ENCODE results near the gene CALY.

CALY gene

DNA sequence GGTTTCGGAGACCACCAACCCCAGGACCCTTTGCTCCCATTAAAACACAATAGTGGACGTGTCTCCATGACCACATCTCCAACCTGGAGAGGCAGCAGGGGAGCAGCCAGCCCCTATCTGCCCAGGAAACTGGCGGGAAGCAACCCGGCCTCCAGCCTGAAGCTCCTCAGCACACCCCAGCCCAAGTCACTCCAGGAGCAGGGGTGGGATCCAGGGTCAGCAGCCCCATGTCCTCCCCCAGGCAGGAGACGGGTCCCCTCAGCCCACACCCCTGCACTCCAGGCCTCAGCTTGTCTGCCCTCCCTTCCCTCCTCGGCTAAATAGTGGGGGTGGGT lies 60.6 kb downstream of the CALY start:
- Histone ChIP-seq H3K79me2 (ENCODE audit: insufficient read depth, low read length) (no peaks in the 10 kb centered on the region), H3F3A (ENCODE audit: low read depth) (no peaks in the 10 kb centered on the region), H3K27me3 (ENCODE audit: insufficient read depth, low read length, poor library complexity, severe bottlenecking) (no peaks in the 10 kb centered on the region), H3K4me3 (ENCODE audit: low read length, poor library complexity, severe bottlenecking) (no peak overlapping the region), H3K9me2 (replicated peaks; ENCODE audit: low read depth, low read length) (no peaks in the 10 kb centered on the region), H3K9me3 (ENCODE audit: insufficient read depth, low read depth, low read length) (no peaks in the 10 kb centered on the region), H3K4me2 (ENCODE audit: low read depth, low read length, poor library complexity, severe bottlenecking) (no peak overlapping the region), H3K36me3 (ENCODE audit: insufficient read depth, low read length) (no peaks in the 10 kb centered on the region; the same call in 1 of the 2 replicates), H4K20me1 (ENCODE audit: insufficient read depth, low read length, poor library complexity, severe bottlenecking) (no peaks in the 10 kb centered on the region), H3K4me1 (ENCODE audit: insufficient read depth, low read length, poor library complexity, severe bottlenecking) (peaks cover 55% of the 10 kb centered on the region), H3K9ac (ENCODE audit: low read depth, low read length, poor library complexity, severe bottlenecking) (peak overlapping the region; percentile 62), H2AFZ (ENCODE audit: low read length) (no peak overlapping the region)
- TF ChIP-seq, protein P1, sequence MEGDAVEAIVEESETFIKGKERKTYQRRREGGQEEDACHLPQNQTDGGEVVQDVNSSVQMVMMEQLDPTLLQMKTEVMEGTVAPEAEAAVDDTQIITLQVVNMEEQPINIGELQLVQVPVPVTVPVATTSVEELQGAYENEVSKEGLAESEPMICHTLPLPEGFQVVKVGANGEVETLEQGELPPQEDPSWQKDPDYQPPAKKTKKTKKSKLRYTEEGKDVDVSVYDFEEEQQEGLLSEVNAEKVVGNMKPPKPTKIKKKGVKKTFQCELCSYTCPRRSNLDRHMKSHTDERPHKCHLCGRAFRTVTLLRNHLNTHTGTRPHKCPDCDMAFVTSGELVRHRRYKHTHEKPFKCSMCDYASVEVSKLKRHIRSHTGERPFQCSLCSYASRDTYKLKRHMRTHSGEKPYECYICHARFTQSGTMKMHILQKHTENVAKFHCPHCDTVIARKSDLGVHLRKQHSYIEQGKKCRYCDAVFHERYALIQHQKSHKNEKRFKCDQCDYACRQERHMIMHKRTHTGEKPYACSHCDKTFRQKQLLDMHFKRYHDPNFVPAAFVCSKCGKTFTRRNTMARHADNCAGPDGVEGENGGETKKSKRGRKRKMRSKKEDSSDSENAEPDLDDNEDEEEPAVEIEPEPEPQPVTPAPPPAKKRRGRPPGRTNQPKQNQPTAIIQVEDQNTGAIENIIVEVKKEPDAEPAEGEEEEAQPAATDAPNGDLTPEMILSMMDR (conservative IDR thresholded peaks at IDR 0.05; ENCODE audit: low read length), result no peak
- TF ChIP-seq EZH2phosphoT487 (IDR thresholded peaks at IDR 0.05; ENCODE audit: borderline replicate concordance), result no peak

DNA sequence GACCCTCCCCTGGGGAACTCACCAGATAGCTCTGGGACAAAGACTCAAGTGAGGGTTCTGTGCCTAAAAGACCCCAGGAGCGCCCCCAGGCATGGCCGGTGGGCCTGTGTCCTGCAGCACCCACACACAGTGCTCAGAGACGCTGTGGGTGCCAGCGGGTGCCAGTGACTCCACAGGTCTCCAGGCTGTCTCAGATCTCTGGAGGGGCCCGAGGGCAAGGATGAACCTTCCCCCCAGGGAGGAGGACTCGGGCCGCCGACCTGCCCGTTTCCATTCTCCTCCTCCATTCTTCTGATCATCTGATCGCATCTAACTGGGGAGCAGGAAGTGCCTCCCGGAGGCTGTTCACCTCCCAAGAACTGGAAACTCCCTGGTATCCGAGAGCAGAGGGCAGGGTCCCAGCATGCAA lies 61.0 kb downstream of the CALY start:
- Histone ChIP-seq H3F3A (ENCODE audit: low read depth) (no peaks in the 10 kb centered on the region), H4K20me1 (ENCODE audit: insufficient read depth, low read length, poor library complexity, severe bottlenecking) (no peaks in the 10 kb centered on the region), H3K27me3 (ENCODE audit: insufficient read depth, low read length, poor library complexity, severe bottlenecking) (no peaks in the 10 kb centered on the region), H3K4me2 (ENCODE audit: low read depth, low read length, poor library complexity, severe bottlenecking) (peak overlapping the region; percentile 62), H3K4me1 (ENCODE audit: insufficient read depth, low read length, poor library complexity, severe bottlenecking) (peaks cover 55% of the 10 kb centered on the region), H3K9ac (ENCODE audit: low read depth, low read length, poor library complexity, severe bottlenecking) (peak overlapping the region; percentile 62), H3K79me2 (ENCODE audit: insufficient read depth, low read length) (no peaks in the 10 kb centered on the region), H3K36me3 (ENCODE audit: insufficient read depth, low read length) (no peaks in the 10 kb centered on the region), H3K9me2 (replicated peaks; ENCODE audit: low read depth, low read length) (no peaks in the 10 kb centered on the region), H2AFZ (ENCODE audit: low read length) (no peak overlapping the region), H3K9me3 (ENCODE audit: insufficient read depth, low read depth, low read length) (no peaks in the 10 kb centered on the region), H3K4me3 (ENCODE audit: low read length, poor library complexity, severe bottlenecking) (peak overlapping the region; percentile 50)
- TF ChIP-seq, protein P1 (conservative IDR thresholded peaks at IDR 0.05; ENCODE audit: low read length), result no peak
- TF ChIP-seq EZH2phosphoT487 (IDR thresholded peaks at IDR 0.05; ENCODE audit: borderline replicate concordance), result no peak

DNA sequence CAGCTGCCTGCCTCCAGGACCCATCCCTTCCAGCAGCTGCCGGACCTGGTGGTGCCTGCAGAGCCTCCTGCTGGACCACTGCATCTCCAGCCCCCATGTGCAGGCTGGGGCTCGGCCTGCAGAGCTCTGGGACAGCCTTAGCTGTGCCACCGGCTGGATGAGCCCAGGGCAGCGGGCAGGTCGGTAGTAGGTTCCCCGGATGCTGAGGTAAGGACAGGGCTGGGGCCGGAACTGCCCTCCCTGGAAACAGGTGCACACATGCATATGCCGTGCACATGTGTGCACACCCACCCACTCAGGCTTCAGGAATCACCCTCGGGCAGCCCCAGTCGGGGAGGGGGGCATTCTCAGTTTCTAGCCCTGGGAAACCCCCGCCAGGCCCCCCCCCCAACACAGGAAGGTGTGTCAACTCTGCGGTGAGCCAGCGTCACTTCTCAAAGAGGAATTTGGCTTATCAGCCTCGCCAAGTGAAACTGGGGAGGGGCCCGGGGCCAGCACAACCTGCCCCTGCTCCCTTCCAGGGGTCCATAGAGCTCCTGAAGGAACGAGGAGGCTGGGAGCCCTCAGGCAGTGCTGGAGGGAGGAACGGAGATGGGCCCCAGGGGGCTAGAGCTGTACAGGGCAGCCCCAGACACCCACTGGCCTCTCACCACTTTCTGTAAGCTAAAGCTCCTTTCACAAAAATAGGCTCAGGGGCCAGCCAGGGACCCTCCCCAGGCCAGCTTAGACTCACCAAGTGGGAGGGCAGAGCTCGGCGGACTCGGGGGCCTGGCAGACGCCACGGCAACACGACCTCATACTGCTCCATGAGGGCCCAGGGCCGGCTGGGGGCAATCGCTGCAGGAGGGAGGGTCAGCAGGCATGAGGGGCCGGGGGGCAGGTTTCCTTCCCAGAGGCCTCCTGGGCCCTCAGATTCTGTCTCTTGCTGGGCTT lies 61.7 kb downstream of the CALY start:
- H2AFZ ChIP-seq (ENCODE audit: low read length), result no peak overlapping the region
- H3K9me3 ChIP-seq (ENCODE audit: insufficient read depth, low read depth, low read length), result no peaks in the 10 kb centered on the region
- H3K27me3 ChIP-seq (ENCODE audit: insufficient read depth, low read length, poor library complexity, severe bottlenecking), result no peaks in the 10 kb centered on the region
- peaks cover 49% of the 10 kb centered on the region for H3K4me1 ChIP-seq (ENCODE audit: insufficient read depth, low read length, poor library complexity, severe bottlenecking)
- H3K36me3 ChIP-seq (ENCODE audit: insufficient read depth, low read length), result no peaks in the 10 kb centered on the region
- no peaks in the 10 kb centered on the region for H3K9me2 ChIP-seq (replicated peaks; ENCODE audit: low read depth, low read length)
- H3K9ac ChIP-seq (ENCODE audit: low read depth, low read length, poor library complexity, severe bottlenecking), result peak overlapping the region; percentile 62
- no peaks in the 10 kb centered on the region for H3F3A ChIP-seq (ENCODE audit: low read depth)
- TF ChIP-seq, protein P1 (conservative IDR thresholded peaks at IDR 0.05; ENCODE audit: low read length), result no peak
- no peak for TF ChIP-seq EZH2phosphoT487 (IDR thresholded peaks at IDR 0.05; ENCODE audit: borderline replicate concordance)
- peak overlapping the region; percentile 62 for H3K4me2 ChIP-seq (ENCODE audit: low read depth, low read length, poor library complexity, severe bottlenecking)
- no peaks in the 10 kb centered on the region for H3K79me2 ChIP-seq (ENCODE audit: insufficient read depth, low read length)
- peak overlapping the region; percentile 50 for H3K4me3 ChIP-seq (ENCODE audit: low read length, poor library complexity, severe bottlenecking)
- no peaks in the 10 kb centered on the region for H4K20me1 ChIP-seq (ENCODE audit: insufficient read depth, low read length, poor library complexity, severe bottlenecking)

All from Loucy (cell line).